ENCODE data around the gene ZNF214.

ZNF214 gene

GRCh38 chr11:7046474-7047175 is 26.5 kb upstream of the ZNF214 start:
- no peak overlapping the region for H3K4me3 ChIP-seq (ENCODE audit: low read depth, low read length)
- no peak for TF ChIP-seq CTCF (IDR thresholded peaks at IDR 0.05; ENCODE audit: insufficient read depth, low read depth, low read length, missing control alignments)
- no peak for DNase-seq (ENCODE audit: low read depth)

GRCh38 chr11:7034019-7034418 is 13.9 kb upstream of the ZNF214 start:
- DNase-seq (ENCODE audit: low read depth) = no peak
- no peak overlapping the region for H3K4me3 ChIP-seq (ENCODE audit: low read depth, low read length)
- no peak for TF ChIP-seq CTCF (IDR thresholded peaks at IDR 0.05; ENCODE audit: insufficient read depth, low read depth, low read length, missing control alignments)

- no peak for DNase-seq (ENCODE audit: low read depth)
- H3K4me3 ChIP-seq (ENCODE audit: low read depth, low read length) = no peak overlapping the region
- TF ChIP-seq CTCF (IDR thresholded peaks at IDR 0.05; ENCODE audit: insufficient read depth, low read depth, low read length, missing control alignments) = no peak
These were observed 12.5 kb upstream of the ZNF214 start for GRCh38 chr11:7032692-7033091.

DNA sequence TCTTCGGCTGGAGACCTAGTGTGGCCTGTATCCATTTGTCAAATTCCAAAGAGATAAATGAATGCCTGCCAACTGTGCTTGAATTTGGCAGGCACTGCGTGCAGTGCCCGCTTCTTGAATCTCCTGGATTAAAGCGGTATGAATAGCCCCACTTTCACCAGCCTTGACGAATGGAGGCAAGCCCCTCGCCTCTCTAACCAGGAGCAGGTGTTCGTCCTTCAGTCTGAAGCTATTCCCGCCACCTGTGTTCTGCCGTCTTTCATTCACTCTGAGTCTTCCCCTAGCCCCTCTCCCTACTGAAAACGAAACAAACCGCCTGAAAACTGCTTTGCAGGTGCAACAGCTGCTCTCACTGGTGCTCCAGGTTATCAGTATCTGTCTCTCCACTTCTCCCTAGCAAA is 11.3 kb upstream of the ZNF214 start:
- H3K4me3 ChIP-seq (ENCODE audit: low read depth, low read length) = no peak overlapping the region
- no peak for TF ChIP-seq CTCF (IDR thresholded peaks at IDR 0.05; ENCODE audit: insufficient read depth, low read depth, low read length, missing control alignments)

GRCh38 chr11:7030836-7031235 is 10.7 kb upstream of the ZNF214 start:
- no peak for TF ChIP-seq CTCF (IDR thresholded peaks at IDR 0.05; ENCODE audit: insufficient read depth, low read depth, low read length, missing control alignments)
- DNase-seq (ENCODE audit: low read depth) = no peak

More for the DNA sequence above, 11.3 kb upstream of the ZNF214 start:
- DNase-seq (ENCODE audit: low read depth) = no peak

GRCh38 chr11:7028141-7028540 is 8.0 kb upstream of the ZNF214 start:
- no peak for DNase-seq (ENCODE audit: low read depth)
- TF ChIP-seq CTCF (IDR thresholded peaks at IDR 0.05; ENCODE audit: insufficient read depth, low read depth, low read length, missing control alignments) = no peak
- no peak overlapping the region for H3K4me3 ChIP-seq (ENCODE audit: low read depth, low read length)

More at GRCh38 chr11:7030836-7031235, 10.7 kb upstream of the ZNF214 start:
- no peak overlapping the region for H3K4me3 ChIP-seq (ENCODE audit: low read depth, low read length)

DNA sequence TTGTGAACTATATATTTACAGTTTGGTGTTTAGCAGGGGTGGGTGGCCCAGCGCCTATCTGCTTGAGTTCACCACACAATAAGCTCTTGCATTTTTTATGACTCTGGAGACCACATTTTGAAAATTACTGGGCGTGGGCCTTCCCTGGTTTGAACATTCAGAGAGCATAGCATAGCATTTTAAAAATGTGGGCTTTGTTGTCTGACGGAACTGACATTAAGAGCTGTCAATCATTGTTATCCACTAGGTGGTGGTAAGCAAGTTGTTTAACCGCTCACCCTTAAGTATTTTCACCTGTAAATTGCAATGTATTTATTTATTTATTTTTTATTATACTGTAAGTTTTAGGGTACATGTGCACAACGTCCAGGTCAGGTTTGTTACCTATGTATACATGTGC is 1.2 kb upstream of the ZNF214 start:
- DNase-seq (ENCODE audit: low read depth) = peak; percentile 12
- peak overlapping the region; percentile 87 for H3K4me3 ChIP-seq (ENCODE audit: low read depth, low read length)
- no peak for TF ChIP-seq CTCF (IDR thresholded peaks at IDR 0.05; ENCODE audit: insufficient read depth, low read depth, low read length, missing control alignments)

All from GM12865 (cell line).